Omental fat pad (tissue), 4 donors: ENCODE data around the gene SCN11A. TPM values are rescaled to one million over a fixed set of nuclear protein-coding genes. Genes with fewer than 3 reads are reported as not detected.

Experiments
- ATAC-seq: fragments of 150-250 bp; one replicate; pipeline ENCODE4 v1.9.1; 2016; ENCODE audit warnings: mild to moderate bottlenecking, moderate library complexity; ENCODE audit not compliant: low FRiP score
- DNase-seq: peaks from one replicate; pipeline ENCODE4 v3.0.0-alpha.2; 2019; ENCODE audit warnings: low spot score
- CTCF ChIP-seq, 3 donors: fragments of 450-650 bp; IDR thresholded peaks; one replicate each; pipeline ENCODE4 v1.5.1; 2016 to 2017; ENCODE audit warnings: antibody characterized with exemption in 3 of 3, mild to moderate bottlenecking in 3 of 3, moderate library complexity in 2 of 3
- total RNA-seq, 4 donors: library from RNA; depleted of rRNA; stranded (reverse); fragments of >200 nt; gene quantifications; one replicate each; pipeline ENCODE4 v1.1.0, GENCODE V29; 2016

The SCN11A gene
- total RNA-seq, 4 donors from 2014 or later, result 0.31 to 0.63 (median 0.46) TPM

DNA sequence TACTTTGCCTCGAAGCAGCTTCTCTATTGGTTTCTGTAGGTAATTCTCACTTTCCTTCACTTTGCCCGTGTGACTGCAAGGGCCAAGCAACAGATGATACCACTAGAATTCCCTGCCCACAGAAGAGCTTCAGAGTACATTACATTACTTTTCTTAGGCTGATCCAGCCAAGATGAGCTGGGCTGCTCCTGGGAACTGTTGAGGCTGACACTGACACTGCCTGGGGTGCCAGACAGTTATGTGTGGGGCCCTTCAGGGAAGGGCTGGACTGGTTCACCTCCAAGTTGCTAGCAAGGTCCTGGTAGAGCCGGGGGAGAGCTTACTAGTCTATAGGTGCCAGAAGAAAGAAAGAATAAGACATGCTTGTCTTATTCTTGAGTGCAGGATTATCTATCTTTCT, 36.7 kb upstream of the SCN11A start:
- no peak for ATAC-seq
- TF ChIP-seq CTCF (IDR thresholded peaks at IDR 0.05), result no peak
- DNase-seq, result no peak

- ATAC-seq, result no peak
- DNase-seq, result no peak
- TF ChIP-seq CTCF (IDR thresholded peaks at IDR 0.05), result no peak
These were observed 34.4 kb upstream of the SCN11A start for GRCh38 chr3:39086144-39086543.

DNA sequence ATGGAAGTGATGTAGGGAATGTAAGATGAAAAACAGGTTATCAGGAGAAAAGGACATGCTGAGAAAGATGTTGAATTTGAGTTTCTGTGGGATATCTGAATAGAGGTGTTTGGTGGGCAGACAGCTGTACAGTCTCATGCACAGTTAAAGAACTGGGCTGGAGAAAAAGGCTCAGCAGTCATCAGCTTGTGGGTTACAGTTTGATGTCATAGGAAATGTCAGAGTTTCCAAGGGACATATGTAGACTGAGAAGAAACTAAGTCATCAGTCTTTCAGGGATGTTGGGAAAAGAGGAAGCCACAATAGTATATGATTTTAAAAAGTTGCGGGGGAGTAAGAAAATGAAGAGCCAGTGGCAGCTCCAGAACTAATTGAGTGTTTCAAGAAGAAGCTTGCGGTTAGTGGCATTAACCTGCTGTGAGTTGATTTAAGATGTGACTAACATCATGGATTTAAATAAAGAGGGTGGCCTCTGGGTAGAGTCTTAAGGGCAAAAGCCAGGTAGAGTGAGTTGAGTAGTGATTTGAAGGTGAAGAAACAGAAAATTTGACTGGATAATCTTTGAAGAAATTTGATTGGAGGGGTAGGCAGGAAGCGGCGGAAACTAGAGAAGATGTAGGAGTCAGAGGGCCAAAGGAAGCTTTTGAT, 31.0 kb upstream of the SCN11A start:
- DNase-seq (no peak), ATAC-seq (no peak)
- no peak for TF ChIP-seq CTCF (IDR thresholded peaks at IDR 0.05)

DNA sequence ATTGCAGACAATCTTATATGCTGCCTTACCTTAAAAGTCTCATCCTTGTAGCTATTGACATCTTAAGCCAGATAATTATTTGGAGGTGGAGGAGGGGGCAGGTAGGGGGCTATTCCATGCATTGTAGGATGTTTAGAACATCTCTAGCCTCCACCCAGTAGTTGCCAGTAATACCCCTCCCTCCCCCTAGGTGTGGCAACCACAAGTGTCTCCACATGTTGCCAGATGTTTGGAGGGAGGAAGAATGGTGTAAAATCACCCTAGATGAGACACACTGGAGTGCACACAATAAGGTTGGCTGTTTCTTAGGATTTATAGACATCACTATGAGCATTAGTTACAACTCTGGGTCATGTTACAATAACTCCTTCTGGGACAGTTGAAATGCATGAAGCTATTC, 28.3 kb upstream of the SCN11A start:
- ATAC-seq, result no peak

GRCh38 chr3:39079530-39079929, 27.8 kb upstream of the SCN11A start:
- DNase-seq (no peak), ATAC-seq (no peak)
- no peak for TF ChIP-seq CTCF (IDR thresholded peaks at IDR 0.05)

More for the DNA sequence above, 28.3 kb upstream of the SCN11A start:
- no peak for DNase-seq
- no peak for TF ChIP-seq CTCF (IDR thresholded peaks at IDR 0.05)

DNA sequence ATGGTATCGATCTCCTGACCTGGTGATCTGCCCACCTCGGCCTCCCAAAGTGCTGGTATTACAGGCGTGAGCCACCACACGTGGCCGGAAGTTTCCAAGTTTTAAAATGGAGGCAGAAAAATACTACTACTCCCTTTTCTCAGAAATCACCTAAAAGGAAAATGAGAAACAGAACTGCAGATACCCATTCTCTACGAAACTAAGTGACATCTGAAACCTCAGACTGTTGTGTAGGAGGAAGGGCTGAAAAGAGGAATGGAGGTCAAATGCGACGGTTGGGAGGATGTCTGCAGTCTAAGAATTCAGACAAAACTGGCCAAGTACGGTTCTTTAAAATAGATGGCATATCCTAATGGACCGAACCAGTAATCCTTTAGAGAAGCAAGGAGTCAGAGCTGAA, 24.2 kb upstream of the SCN11A start:
- no peak for DNase-seq
- no peak for TF ChIP-seq CTCF (IDR thresholded peaks at IDR 0.05)
- no peak for ATAC-seq

- TF ChIP-seq CTCF (IDR thresholded peaks at IDR 0.05), result no peak
- DNase-seq (no peak), ATAC-seq (no peak)
These were observed 16.8 kb upstream of the SCN11A start for GRCh38 chr3:39068556-39068955.
